ENCODE measurements around the gene CEP72.
A peak's percentile ranks its signal among the peaks of the same experiment; 100 is the strongest.

Gene CEP72

GRCh38 chr5:572398-573019 lies 39.6 kb upstream of the CEP72 start:
- no peak overlapping the region for H3K18ac ChIP-seq (ENCODE audit: low read length)
- no peak overlapping the region for H3K23ac ChIP-seq (ENCODE audit: low read depth, low read length, poor library complexity)
- no peak overlapping the region for H4K8ac ChIP-seq (ENCODE audit: low read depth, low read length)
- no peak overlapping the region for H3K9ac ChIP-seq (ENCODE audit: low read depth, low read length, poor library complexity)
- H4K91ac ChIP-seq (ENCODE audit: low read depth, low read length, poor library complexity) = no peak overlapping the region
- peaks cover 2% of the 10 kb centered on the region for H3K79me1 ChIP-seq (ENCODE audit: low read depth, low read length)
- no peak overlapping the region for H3K4ac ChIP-seq (ENCODE audit: low read length)
- no peak overlapping the region for H2BK15ac ChIP-seq (ENCODE audit: low read length)
- H2AK5ac ChIP-seq (ENCODE audit: low read depth, low read length) = no peak overlapping the region
- H2BK5ac ChIP-seq (ENCODE audit: low read length) = no peak overlapping the region
- no peak overlapping the region for H3K14ac ChIP-seq (ENCODE audit: low read length)
- peaks cover 0 to 37% (median under 1%) of the 10 kb centered on the region in 3 experiments for H3K27me3 ChIP-seq (ENCODE audit: control insufficient read depth in 3 of 3, insufficient read depth in 3 of 3, low read depth in 1 of 3, low read length in 3 of 3)
- H2BK120ac ChIP-seq (ENCODE audit: low read depth, low read length) = no peak overlapping the region
- no peak overlapping the region for H3K4me2 ChIP-seq (ENCODE audit: insufficient read depth, low read length, poor library complexity, severe bottlenecking)
- no CpG with 5 or more reads among the region's 14 CpGs for WGBS, 2 donors (ENCODE audit: extremely low coverage in 2 of 2, insufficient read length in 2 of 2, insufficient replicate concordance in 1 of 2)
- H3K4me3 ChIP-seq (ENCODE audit: low read length in 2 of 2) = no peak overlapping the region
- no peak overlapping the region for H2BK12ac ChIP-seq (ENCODE audit: low read length)
- H3K9me3 ChIP-seq (replicated peaks in 1 of 2; ENCODE audit: control insufficient read depth in 2 of 2, insufficient read depth in 1 of 2, low read depth in 1 of 2, low read length in 2 of 2) = peaks cover 4 to 8% of the 10 kb centered on the region in 2 donors
- H3K4me1 ChIP-seq (ENCODE audit: control insufficient read depth in 2 of 2, insufficient read depth in 1 of 2, low read depth in 1 of 2, low read length in 2 of 2) = no peaks in the 10 kb centered on the region
- H3K36me3 ChIP-seq (replicated peaks in 1 of 2; ENCODE audit: control insufficient read depth in 2 of 2, insufficient read depth in 2 of 2, low read length in 2 of 2) = no peaks in the 10 kb centered on the region
- DNase-seq (ENCODE audit: low spot score) = no peak
- no peak overlapping the region for H2AFZ ChIP-seq (ENCODE audit: low read length)
- H3K27ac ChIP-seq (replicated peaks; ENCODE audit: low read length) = no peak overlapping the region

GRCh38 chr5:573206-573605 lies 38.9 kb upstream of the CEP72 start:
- no peak overlapping the region for H4K91ac ChIP-seq (ENCODE audit: low read depth, low read length, poor library complexity)
- no peak overlapping the region for H2AK5ac ChIP-seq (ENCODE audit: low read depth, low read length)
- H3K14ac ChIP-seq (ENCODE audit: low read length) = no peak overlapping the region
- no CpG with 5 or more reads among the region's 12 CpGs for WGBS, 2 donors (ENCODE audit: extremely low coverage in 2 of 2, insufficient read length in 2 of 2, insufficient replicate concordance in 1 of 2)
- H3K9ac ChIP-seq (ENCODE audit: low read depth, low read length, poor library complexity) = no peak overlapping the region
- no peak overlapping the region for H3K23ac ChIP-seq (ENCODE audit: low read depth, low read length, poor library complexity)
- H3K4me3 ChIP-seq (ENCODE audit: low read length in 2 of 2) = no peak overlapping the region
- H2AFZ ChIP-seq (ENCODE audit: low read length) = no peak overlapping the region
- no peak overlapping the region for H3K4ac ChIP-seq (ENCODE audit: low read length)
- H2BK12ac ChIP-seq (ENCODE audit: low read length) = no peak overlapping the region
- H3K4me1 ChIP-seq (ENCODE audit: control insufficient read depth in 2 of 2, insufficient read depth in 1 of 2, low read depth in 1 of 2, low read length in 2 of 2) = no peaks in the 10 kb centered on the region
- no peak overlapping the region for H3K18ac ChIP-seq (ENCODE audit: low read length)
- no peak overlapping the region for H4K8ac ChIP-seq (ENCODE audit: low read depth, low read length)
- peaks cover 4 to 8% of the 10 kb centered on the region in 2 donors for H3K9me3 ChIP-seq (replicated peaks in 1 of 2; ENCODE audit: control insufficient read depth in 2 of 2, insufficient read depth in 1 of 2, low read depth in 1 of 2, low read length in 2 of 2)
- no peak overlapping the region for H2BK15ac ChIP-seq (ENCODE audit: low read length)
- H3K79me1 ChIP-seq (ENCODE audit: low read depth, low read length) = peaks cover 2% of the 10 kb centered on the region
- H3K27ac ChIP-seq (replicated peaks; ENCODE audit: low read length) = no peak overlapping the region
- H3K4me2 ChIP-seq (ENCODE audit: insufficient read depth, low read length, poor library complexity, severe bottlenecking) = no peak overlapping the region
- no peaks in the 10 kb centered on the region for H3K36me3 ChIP-seq (replicated peaks in 1 of 2; ENCODE audit: control insufficient read depth in 2 of 2, insufficient read depth in 2 of 2, low read length in 2 of 2)
- peaks cover 0 to 30% (median 0%) of the 10 kb centered on the region in 3 experiments for H3K27me3 ChIP-seq (ENCODE audit: control insufficient read depth in 3 of 3, insufficient read depth in 3 of 3, low read depth in 1 of 3, low read length in 3 of 3)
- no peak for DNase-seq (ENCODE audit: low spot score)
- H2BK120ac ChIP-seq (ENCODE audit: low read depth, low read length) = no peak overlapping the region
- H2BK5ac ChIP-seq (ENCODE audit: low read length) = no peak overlapping the region

- no CpG with 5 or more reads among the region's 16 CpGs for WGBS, 2 donors (ENCODE audit: extremely low coverage in 2 of 2, insufficient read length in 2 of 2, insufficient replicate concordance in 1 of 2)
- H2BK5ac ChIP-seq (ENCODE audit: low read length) = no peak overlapping the region
- H3K14ac ChIP-seq (ENCODE audit: low read length) = no peak overlapping the region
- H3K27me3 ChIP-seq (ENCODE audit: control insufficient read depth in 3 of 3, insufficient read depth in 3 of 3, low read depth in 1 of 3, low read length in 3 of 3) = peaks cover 0 to 28% (median 0%) of the 10 kb centered on the region in 3 experiments
- no peak overlapping the region for H3K4ac ChIP-seq (ENCODE audit: low read length)
- no peak overlapping the region for H4K8ac ChIP-seq (ENCODE audit: low read depth, low read length)
- H2AK5ac ChIP-seq (ENCODE audit: low read depth, low read length) = peak overlapping the region; percentile 35
- H3K4me3 ChIP-seq (ENCODE audit: low read length in 2 of 2) = no peak overlapping the region
- H2BK12ac ChIP-seq (ENCODE audit: low read length) = peak overlapping the region; percentile 6
- no peak overlapping the region for H3K27ac ChIP-seq (replicated peaks; ENCODE audit: low read length)
- H3K36me3 ChIP-seq (replicated peaks in 1 of 2; ENCODE audit: control insufficient read depth in 2 of 2, insufficient read depth in 2 of 2, low read length in 2 of 2) = no peaks in the 10 kb centered on the region
- no peak overlapping the region for H2AFZ ChIP-seq (ENCODE audit: low read length)
- H3K23ac ChIP-seq (ENCODE audit: low read depth, low read length, poor library complexity) = no peak overlapping the region
- peak overlapping the region; percentile 64 for H3K18ac ChIP-seq (ENCODE audit: low read length)
- H3K4me2 ChIP-seq (ENCODE audit: insufficient read depth, low read length, poor library complexity, severe bottlenecking) = no peak overlapping the region
- peaks cover 4 to 8% of the 10 kb centered on the region in 2 donors for H3K9me3 ChIP-seq (replicated peaks in 1 of 2; ENCODE audit: control insufficient read depth in 2 of 2, insufficient read depth in 1 of 2, low read depth in 1 of 2, low read length in 2 of 2)
- H2BK15ac ChIP-seq (ENCODE audit: low read length) = peak overlapping the region; percentile 27
- DNase-seq (ENCODE audit: low spot score) = no peak
- H3K9ac ChIP-seq (ENCODE audit: low read depth, low read length, poor library complexity) = no peak overlapping the region
- no peak overlapping the region for H2BK120ac ChIP-seq (ENCODE audit: low read depth, low read length)
- H4K91ac ChIP-seq (ENCODE audit: low read depth, low read length, poor library complexity) = no peak overlapping the region
- peaks cover 2% of the 10 kb centered on the region for H3K79me1 ChIP-seq (ENCODE audit: low read depth, low read length)
- H3K4me1 ChIP-seq (ENCODE audit: control insufficient read depth in 2 of 2, insufficient read depth in 1 of 2, low read depth in 1 of 2, low read length in 2 of 2) = no peaks in the 10 kb centered on the region
Measured at GRCh38 chr5:573976-574375, 38.2 kb upstream of the CEP72 start.

- Histone ChIP-seq H3K36me3 (replicated peaks in 1 of 2; ENCODE audit: control insufficient read depth in 2 of 2, insufficient read depth in 2 of 2, low read length in 2 of 2) (no peaks in the 10 kb centered on the region), H3K9ac (ENCODE audit: low read depth, low read length, poor library complexity) (no peak overlapping the region), H2BK15ac (ENCODE audit: low read length) (peak overlapping the region; percentile 81), H3K4me3 (ENCODE audit: low read length in 2 of 2) (no peak overlapping the region), H2BK12ac (ENCODE audit: low read length) (no peak overlapping the region), H4K8ac (ENCODE audit: low read depth, low read length) (no peak overlapping the region), H3K79me1 (ENCODE audit: low read depth, low read length) (peaks cover 2% of the 10 kb centered on the region), H3K4me1 (ENCODE audit: control insufficient read depth in 2 of 2, insufficient read depth in 1 of 2, low read depth in 1 of 2, low read length in 2 of 2) (no peaks in the 10 kb centered on the region), H2BK120ac (ENCODE audit: low read depth, low read length) (no peak overlapping the region), H4K91ac (ENCODE audit: low read depth, low read length, poor library complexity) (no peak overlapping the region), H3K23ac (ENCODE audit: low read depth, low read length, poor library complexity) (peak overlapping the region; percentile 80), H2AK5ac (ENCODE audit: low read depth, low read length) (no peak overlapping the region), H3K27ac (replicated peaks; ENCODE audit: low read length) (no peak overlapping the region), H3K4me2 (ENCODE audit: insufficient read depth, low read length, poor library complexity, severe bottlenecking) (no peak overlapping the region), H3K9me3 (replicated peaks in 1 of 2; ENCODE audit: control insufficient read depth in 2 of 2, insufficient read depth in 1 of 2, low read depth in 1 of 2, low read length in 2 of 2) (peaks cover 4 to 8% of the 10 kb centered on the region in 2 donors), H3K14ac (ENCODE audit: low read length) (no peak overlapping the region), H3K18ac (ENCODE audit: low read length) (no peak overlapping the region), H3K27me3 (ENCODE audit: control insufficient read depth in 3 of 3, insufficient read depth in 3 of 3, low read depth in 1 of 3, low read length in 3 of 3) (peaks cover 0 to 32% (median 0%) of the 10 kb centered on the region in 3 experiments), H2AFZ (ENCODE audit: low read length) (no peak overlapping the region), H2BK5ac (ENCODE audit: low read length) (no peak overlapping the region), H3K4ac (ENCODE audit: low read length) (peak overlapping the region; percentile 76)
- WGBS, 2 donors (ENCODE audit: extremely low coverage in 2 of 2, insufficient read length in 2 of 2, insufficient replicate concordance in 1 of 2) = no CpG with 5 or more reads among the region's 16 CpGs
- DNase-seq (ENCODE audit: low spot score) = no peak
Measured at GRCh38 chr5:574906-575305, 37.2 kb upstream of the CEP72 start.
